GM12878 (cell line): ENCODE measurements around the gene RHBDD3. TPM values are rescaled to one million over a fixed set of nuclear protein-coding genes. Genes with fewer than 3 reads are reported as not detected.

ENCODE experiments used
- ATAC-seq: fragments of 200-7000 bp; cut with Tn5 transposase; 3 replicates; pipeline ENCODE4 v1.9.1; 2020; ENCODE audit warnings: mild to moderate bottlenecking, moderate library complexity
- BruUV-seq: library from RNA; stranded (reverse); fragments of 400-500 nt; replicated peaks from 2 replicates; lab custom pipeline; 2021; lab: Mats Ljungman, UMichigan
- CTCF ChIA-PET: fragments of 300-600 bp; sonication (Branson Sonifier 250); formaldehyde crosslinking; extraction: SDS; loops from one replicate; lab custom pipeline; 2021; ENCODE audit warnings: inconsistent platforms; lab: Yijun Ruan, JAX
- POLR2A ChIA-PET: fragments of 350-600 bp; formaldehyde crosslinking; extraction: SDS; loops from one replicate; lab custom pipeline; 2021; ENCODE audit warnings: inconsistent platforms; lab: Charles Lee
- RAD21 ChIA-PET: fragments of 300-600 bp; sonication (Branson Sonifier 250); formaldehyde crosslinking; loops from one replicate; lab custom pipeline; 2023; ENCODE audit warnings: antibody characterized with exemption; ENCODE audit not compliant: unreplicated experiment; lab: Charles Lee
- SMC1A ChIA-PET: fragments of 300-600 bp; sonication (Branson Sonifier 250); formaldehyde crosslinking; loops from one replicate; lab custom pipeline; 2023; ENCODE audit not compliant: unreplicated experiment, uncharacterized antibody; lab: Charles Lee
- DNase-seq: peaks from one replicate; pipeline ENCODE4 v3.0.0-alpha.2; 2011; ENCODE audit warnings: low read depth, low spot score
- FAIRE-seq: peaks from 3 replicates; lab custom pipeline; 2011; peaks lifted over from hg19 to GRCh38; lab: Jason Lieb, UNC
- H2AFZ ChIP-seq: 2 replicates; pipeline ENCODE4 v1.6.0; 2011; ENCODE audit warnings: low read depth, low read length, control low read depth; ENCODE audit not compliant: control insufficient read depth
- H3K27ac ChIP-seq: 2 replicates; pipeline ENCODE4 v1.5.1; 2011; ENCODE audit warnings: control low read depth; ENCODE audit not compliant: control insufficient read depth, insufficient read depth
- H3K27me3 ChIP-seq, 2 experiments: replicated peaks in 1 of 2; 2 replicates each; pipeline versions ENCODE4 v1.6.0 to v1.6.1; 2011; ENCODE audit warnings: low read length in 1 of 2; ENCODE audit not compliant: control insufficient read depth in 2 of 2, insufficient read depth in 2 of 2
- H3K36me3 ChIP-seq, 2 experiments: 2 replicates each; pipeline ENCODE4 v1.5.1; 2011; ENCODE audit warnings: low read length in 1 of 2; ENCODE audit not compliant: control insufficient read depth in 2 of 2, insufficient read depth in 2 of 2
- H3K4me1 ChIP-seq: 2 replicates; pipeline ENCODE4 v1.6.1; 2011; ENCODE audit warnings: mild to moderate bottlenecking, low read length, moderate library complexity, mixed read lengths; ENCODE audit not compliant: control insufficient read depth, insufficient read depth
- H3K4me2 ChIP-seq: 2 replicates; pipeline ENCODE4 v1.6.0; 2011; ENCODE audit warnings: control low read depth; ENCODE audit not compliant: control insufficient read depth, insufficient read depth
- H3K4me3 ChIP-seq: fragments of 200-600 bp; sonication (generic); 2 replicates; pipeline ENCODE4 v1.5.1; 2016
- H3K79me2 ChIP-seq: 2 replicates; pipeline ENCODE4 v1.6.0; 2011; ENCODE audit warnings: low read length; ENCODE audit not compliant: control insufficient read depth, insufficient read depth
- H3K9ac ChIP-seq: 2 replicates; pipeline ENCODE4 v1.8.0; 2011; ENCODE audit warnings: low read length, control low read depth, mixed read lengths; ENCODE audit not compliant: control insufficient read depth, insufficient read depth
- H3K9me3 ChIP-seq: replicated peaks from 3 replicates; pipeline ENCODE4 v1.5.1; 2011; ENCODE audit warnings: mild to moderate bottlenecking, low read length; ENCODE audit not compliant: control insufficient read depth, insufficient read depth
- H4K20me1 ChIP-seq: 2 replicates; pipeline ENCODE4 v1.6.0; 2011; ENCODE audit not compliant: control insufficient read depth, insufficient read depth
- BACH1 ChIP-seq: fragments of 450-650 bp; IDR thresholded peaks from 2 replicates; pipeline ENCODE4 v1.6.1; 2017; ENCODE audit warnings: mild to moderate bottlenecking, borderline replicate concordance
- BHLHE40 ChIP-seq, 2 experiments: fragments of 450-650 bp in 1 of 2; IDR thresholded peaks; 2 replicates each; pipeline ENCODE4 v1.6.1; 2011 to 2017; ENCODE audit warnings: low read depth in 2 of 2, borderline replicate concordance in 1 of 2, improper control_type of control experiment in 1 of 2, low read length in 1 of 2, mild to moderate bottlenecking in 1 of 2
- CEBPZ ChIP-seq: fragments of 150-350 bp; IDR thresholded peaks from 2 replicates; pipeline ENCODE4 v1.6.1; 2016; ENCODE audit warnings: low read depth, low read length
- CTCF ChIP-seq, 3 experiments: IDR thresholded peaks in 2 of 3; conservative IDR thresholded peaks in 1 of 3; 2 replicates each; pipeline ENCODE4 v1.5.1; 2011; ENCODE audit warnings: low read depth in 3 of 3, low read length in 3 of 3, mild to moderate bottlenecking in 3 of 3, control low read depth in 2 of 3, moderate library complexity in 2 of 3, inconsistent platforms in 1 of 3, mixed read lengths in 1 of 3; ENCODE audit not compliant: control insufficient read depth in 2 of 3, insufficient read depth in 1 of 3; ENCODE audit errors: extremely low read depth in 1 of 3
- GABPA ChIP-seq: IDR thresholded peaks from 2 replicates; pipeline ENCODE4 v1.6.1; 2014; ENCODE audit warnings: antibody characterized with exemption, low read depth, mild to moderate bottlenecking, inconsistent platforms
- RAD21 ChIP-seq: IDR thresholded peaks from 2 replicates; pipeline ENCODE4 v1.6.1; 2011; ENCODE audit warnings: mild to moderate bottlenecking, low read depth, low read length, moderate library complexity; ENCODE audit not compliant: insufficient read depth
- SMARCA5 ChIP-seq: fragments of 450-650 bp; IDR thresholded peaks from 2 replicates; pipeline ENCODE4 v1.6.1; 2017; ENCODE audit warnings: mild to moderate bottlenecking
- SMC3 ChIP-seq: IDR thresholded peaks from 2 replicates; pipeline ENCODE4 v1.6.1; 2011; ENCODE audit warnings: low read length, improper control_type of control experiment, borderline replicate concordance
- SP1 ChIP-seq: IDR thresholded peaks from one replicate; pipeline ENCODE4 v1.6.1; 2011; ENCODE audit warnings: low read depth, low read length
- YY1 ChIP-seq: IDR thresholded peaks from 2 replicates; pipeline ENCODE4 v1.6.1; 2011; ENCODE audit warnings: low read depth, mild to moderate bottlenecking, low read length
- ZNF592 ChIP-seq: fragments of 450-650 bp; IDR thresholded peaks from 2 replicates; pipeline ENCODE4 v1.6.1; 2017; ENCODE audit warnings: mild to moderate bottlenecking, moderate library complexity
- WGBS: methylation state at CpG from one replicate; pipeline ENCODE4 v1.1.6; 2016; ENCODE audit warnings: low lambda C conversion rate; ENCODE audit not compliant: insufficient replicate concordance, insufficient coverage; ENCODE audit errors: missing lambda C conversion rate; 5-methylcytosine and 5-hydroxymethylcytosine counted together
- in situ Hi-C: fragments of 300-500 bp; cut with MboI; formaldehyde crosslinking; loops from 9 replicates; pipeline ENCODE4 v1.14.3; 2018; ENCODE audit warnings: mixed read lengths
- intact Hi-C: fragments of 100-400 bp; cut with micrococcal nuclease; formaldehyde crosslinking; loops from one replicate; pipeline ENCODE4 v1.14.2; 2022; ENCODE audit not compliant: unreplicated experiment
- polyA plus RNA-seq, 11 experiments: library from polyadenylated mRNA; depleted of rRNA in 4 of 11; unstranded in 6 of 11; stranded (reverse) in 5 of 11; fragments of >200 nt; fragmentation: Nextera tagmentation in 4 of 11; fragmentation: Illumina TruSeq in 1 of 11; extraction: Ambion mirVana in 4 of 11; extraction: Trizol in 1 of 11; gene quantifications; 1 replicate in 1 of 11; 2 replicates in 10 of 11; pipeline versions ENCODE4 v1.2.1 to v1.2.3, GENCODE V29; 2011 to 2016; ENCODE audit warnings: inconsistent platforms in 2 of 11, missing spikeins in 2 of 11, low read depth in 1 of 11
- total RNA-seq, 4 experiments: library from RNA; depleted of rRNA in 3 of 4; stranded (reverse); fragments of >200 nt in 3 of 4; fragmentation: Illumina TruSeq in 1 of 4; extraction: Trizol in 1 of 4; gene quantifications; 2 replicates each; pipeline versions ENCODE4 v1.2.1 to v1.2.3, GENCODE V29; 2013 to 2021

The RHBDD3 gene
- total and polyA plus RNA-seq, 10 of the 15 experiments (the other 5 are each of a cell fraction or from before 2014, with no cell fraction given): 0.27 to 41.2 (median 20.1) TPM

- H3K27ac ChIP-seq: no peak overlapping the region
- intact Hi-C loops (loop anchor here (1.0 to 5.0 kb wide), 5 partner anchors 37 to 644 kb away; no protein-coding TSS in a partner anchor), in situ Hi-C loops (loop anchor here (5.0 kb wide), 1 partner anchor 389 kb away; no protein-coding TSS in a partner anchor)
- H3K27me3 ChIP-seq: no peaks in the 10 kb centered on the region
- ChIA-PET SMC1A (interaction anchor here (0.6 to 3.3 kb wide), 25 partner anchors 9 to 645 kb away, joined by 3 to 26 read pairs (median 4); no protein-coding TSS in a partner anchor), POLR2A (interaction anchor here (0.8 to 1.7 kb wide), 5 partner anchors 14 to 91 kb away, joined by 3 to 7 read pairs (median 5); no protein-coding TSS in a partner anchor), CTCF (interaction anchor here (0.7 to 2.5 kb wide), 37 partner anchors 9 to 645 kb away, joined by 3 to 62 read pairs (median 5); partner anchors contain the start of genes EMID1 and KREMEN1), RAD21 (interaction anchor here (0.6 to 2.3 kb wide), 24 partner anchors 10 to 646 kb away, joined by 3 to 26 read pairs (median 5); partner anchors contain the start of genes EMID1 and KREMEN1)
- peak; percentile 86 for FAIRE-seq
- no peaks in the 10 kb centered on the region for H3K36me3 ChIP-seq
- H3K4me3 ChIP-seq: no peak overlapping the region
- peak; percentile 96 for ATAC-seq
- peaks cover 4% of the 10 kb centered on the region; the same call in 1 of the 3 replicates for H3K9me3 ChIP-seq
- DNase-seq: no peak
- H3K4me2 ChIP-seq: no peak overlapping the region
- no peaks in the 10 kb centered on the region for H4K20me1 ChIP-seq
- no peaks in the 10 kb centered on the region for H3K4me1 ChIP-seq
- 27% methylated on average over 11 of the region's 11 CpGs for WGBS
- H3K79me2 ChIP-seq: no peaks in the 10 kb centered on the region
- BruUV-seq: no TSS peak
- no peak overlapping the region for H3K9ac ChIP-seq
- H2AFZ ChIP-seq: no peak overlapping the region
- TF ChIP-seq CTCF (IDR thresholded peaks at IDR 0.05 in 2 of 3, conservative IDR thresholded peaks at IDR 0.05 in 1 of 3; ENCODE audit: control insufficient read depth in 2 of 3, extremely low read depth in 1 of 3, insufficient read depth in 1 of 3, low read depth in 3 of 3, low read length in 3 of 3) (peak; percentile 92 to 98 (median 96)), SMARCA5 (peak; percentile 64; the same call in 1 of the 2 replicates), YY1 (peak; percentile 70; the same call in 1 of the 2 replicates), SMC3 (peak; percentile 88), RAD21 (peak; percentile 95), GABPA (no peak), BACH1 (0 out of 2 replicates have a peak, but pooled peaks have one; percentile 20), CEBPZ (no peak), BHLHE40 (IDR thresholded peaks at IDR 0.05; ENCODE audit: borderline replicate concordance in 1 of 2, low read depth in 2 of 2, low read length in 1 of 2) (0 out of 4 replicates have a peak, but pooled peaks of 1 of the 2 experiments have one; percentile 30), ZNF592 (no peak), SP1 (peak; percentile 20)
These were observed 22.0 kb downstream of the RHBDD3 start for GRCh38 chr22:29245626-29246385.
